RWPE2 (cell line): ENCODE data around the gene ODAD3.
"Not testable (repeated sequence)": the region's sequence is repeated elsewhere in the genome, so short reads cannot be mapped to it uniquely, and the experiment has no call there.

Experiments used
- ATAC-seq: fragments of 200-7000 bp; cut with Tn5 transposase; 3 replicates; pipeline ENCODE4 v1.9.1; 2021; ENCODE audit warnings: low read depth
- DNase-seq: peaks from one replicate; pipeline ENCODE4 v3.0.0-alpha.2; 2020; ENCODE audit warnings: low spot score
- H3K27ac ChIP-seq: fragments of 450-650 bp; 2 replicates; pipeline ENCODE4 v1.5.1; 2017; ENCODE audit warnings: mild to moderate bottlenecking; ENCODE audit not compliant: poor library complexity, severe bottlenecking
- H3K27me3 ChIP-seq: fragments of 250-450 bp; sonication (Bioruptor Pico); 2 replicates; pipeline ENCODE4 v1.5.1; 2021; ENCODE audit warnings: mild to moderate bottlenecking, moderate library complexity; ENCODE audit not compliant: insufficient read depth, poor library complexity, severe bottlenecking
- H3K36me3 ChIP-seq: fragments of 250-450 bp; sonication (Bioruptor Pico); 2 replicates; pipeline ENCODE4 v1.5.1; 2020; ENCODE audit warnings: low read depth, mild to moderate bottlenecking, moderate library complexity
- H3K4me1 ChIP-seq: fragments of 250-450 bp; sonication (Bioruptor Pico); 2 replicates; pipeline ENCODE4 v1.5.1; 2021; ENCODE audit warnings: mild to moderate bottlenecking, moderate library complexity; ENCODE audit not compliant: insufficient read depth, poor library complexity, severe bottlenecking
- H3K4me3 ChIP-seq: fragments of 250-450 bp; sonication (Bioruptor Pico); 2 replicates; pipeline ENCODE4 v1.5.1; 2021; ENCODE audit warnings: mild to moderate bottlenecking, moderate library complexity; ENCODE audit not compliant: severe bottlenecking
- H3K9me3 ChIP-seq: fragments of 250-450 bp; sonication (Bioruptor Pico); 2 replicates; pipeline ENCODE4 v1.5.1; 2021; ENCODE audit warnings: mild to moderate bottlenecking, moderate library complexity; ENCODE audit not compliant: severe bottlenecking
- TF ChIP-seq, protein P1 (sequence below): fragments of 450-650 bp; IDR thresholded peaks from one replicate; pipeline ENCODE4 v1.5.1; 2017; ENCODE audit warnings: mild to moderate bottlenecking, moderate library complexity; ENCODE audit not compliant: poor library complexity, severe bottlenecking

Gene ODAD3

GRCh38 chr19:11382898-11383705, 51.8 kb downstream of the ODAD3 start:
- no peak overlapping the region for H3K27ac ChIP-seq
- H3K27me3 ChIP-seq: no peaks in the 10 kb centered on the region
- TF ChIP-seq, protein P1, sequence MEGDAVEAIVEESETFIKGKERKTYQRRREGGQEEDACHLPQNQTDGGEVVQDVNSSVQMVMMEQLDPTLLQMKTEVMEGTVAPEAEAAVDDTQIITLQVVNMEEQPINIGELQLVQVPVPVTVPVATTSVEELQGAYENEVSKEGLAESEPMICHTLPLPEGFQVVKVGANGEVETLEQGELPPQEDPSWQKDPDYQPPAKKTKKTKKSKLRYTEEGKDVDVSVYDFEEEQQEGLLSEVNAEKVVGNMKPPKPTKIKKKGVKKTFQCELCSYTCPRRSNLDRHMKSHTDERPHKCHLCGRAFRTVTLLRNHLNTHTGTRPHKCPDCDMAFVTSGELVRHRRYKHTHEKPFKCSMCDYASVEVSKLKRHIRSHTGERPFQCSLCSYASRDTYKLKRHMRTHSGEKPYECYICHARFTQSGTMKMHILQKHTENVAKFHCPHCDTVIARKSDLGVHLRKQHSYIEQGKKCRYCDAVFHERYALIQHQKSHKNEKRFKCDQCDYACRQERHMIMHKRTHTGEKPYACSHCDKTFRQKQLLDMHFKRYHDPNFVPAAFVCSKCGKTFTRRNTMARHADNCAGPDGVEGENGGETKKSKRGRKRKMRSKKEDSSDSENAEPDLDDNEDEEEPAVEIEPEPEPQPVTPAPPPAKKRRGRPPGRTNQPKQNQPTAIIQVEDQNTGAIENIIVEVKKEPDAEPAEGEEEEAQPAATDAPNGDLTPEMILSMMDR: peak; percentile 63
- peaks cover 13% of the 10 kb centered on the region for H3K4me1 ChIP-seq
- peak; percentile 67 for DNase-seq
- peaks cover 5% of the 10 kb centered on the region; the same call in 1 of the 2 replicates for H3K36me3 ChIP-seq
- peak; percentile 2; the same call in 1 of the 3 replicates for ATAC-seq
- peak overlapping the region; percentile 38 for H3K4me3 ChIP-seq
- no peaks in the 10 kb centered on the region for H3K9me3 ChIP-seq

DNA sequence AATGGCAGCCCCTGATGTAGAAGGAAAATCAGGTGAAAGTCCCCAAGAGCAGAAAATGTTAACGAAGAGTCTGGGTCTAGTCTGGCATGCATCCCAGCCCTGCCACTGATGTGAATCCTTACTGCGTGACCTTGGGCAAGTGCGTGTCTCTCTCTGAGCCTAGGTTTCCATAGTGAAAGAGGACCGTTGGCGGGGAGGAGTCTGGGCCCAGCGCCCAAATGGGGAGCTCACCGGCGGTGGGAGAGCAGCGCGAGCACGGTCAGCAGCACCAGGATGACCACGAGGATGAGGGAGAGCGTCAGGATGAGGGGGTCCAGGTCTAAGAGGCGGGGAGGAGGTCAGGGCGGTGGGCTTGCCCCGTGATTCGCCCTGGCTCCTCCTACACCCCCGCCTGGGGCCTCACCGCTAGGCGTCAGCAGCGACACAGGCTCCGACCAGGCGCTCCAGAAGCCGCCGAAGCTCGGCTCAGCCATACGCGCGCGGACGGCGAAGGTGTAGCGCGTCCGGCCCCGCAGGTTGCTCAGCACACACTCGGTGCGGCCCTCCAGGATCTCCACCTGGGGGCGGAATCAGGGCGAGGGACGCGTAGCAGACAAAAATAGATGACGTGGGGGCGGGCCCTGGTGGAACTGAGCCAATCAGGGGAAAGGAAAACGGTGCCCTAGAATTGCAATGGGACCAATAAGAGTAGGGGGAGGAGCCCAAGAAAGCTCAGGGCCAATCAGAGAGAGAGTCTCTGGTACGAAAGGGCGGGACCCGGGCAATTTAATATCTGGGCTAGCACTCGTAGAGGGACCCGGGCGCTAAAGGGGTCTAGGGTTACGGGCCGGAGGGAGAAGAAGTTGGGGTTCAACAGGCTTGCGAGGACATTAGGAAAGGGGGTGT, 54.0 kb downstream of the ODAD3 start:
- ATAC-seq: peak; percentile 75
- no peaks in the 10 kb centered on the region for H3K9me3 ChIP-seq
- H3K4me3 ChIP-seq: peak overlapping the region; percentile 38
- peaks cover 28% of the 10 kb centered on the region for H3K4me1 ChIP-seq
- H3K27me3 ChIP-seq: no peaks in the 10 kb centered on the region
- peak overlapping the region; percentile 72 for H3K27ac ChIP-seq
- H3K36me3 ChIP-seq: peaks cover 12% of the 10 kb centered on the region
- TF ChIP-seq, protein P1: peak; percentile 80
- DNase-seq: peak; percentile 97

DNA sequence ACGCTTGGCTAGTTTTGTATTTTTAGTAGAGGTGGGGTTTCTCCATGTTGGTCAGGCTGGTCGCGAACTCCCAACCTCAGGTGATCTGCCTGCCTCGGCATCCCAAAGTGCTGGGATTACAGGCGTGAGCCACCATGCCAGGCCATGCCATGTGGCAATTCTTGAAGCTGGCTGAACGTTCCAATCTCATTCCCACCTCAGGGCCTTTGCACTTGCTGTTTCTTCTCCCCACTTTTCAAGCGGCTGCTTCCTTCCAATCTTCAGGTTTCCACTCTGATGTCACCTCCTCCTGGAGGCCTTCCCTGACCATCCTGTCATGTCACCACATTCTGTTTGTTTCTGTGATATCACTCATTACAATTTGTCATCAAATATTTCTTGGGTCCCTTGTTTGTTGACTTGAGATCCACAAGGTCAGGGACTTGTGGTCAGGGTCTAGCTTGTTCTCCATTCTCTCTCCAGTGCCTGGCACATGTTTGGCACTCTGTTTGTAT, 55.0 kb downstream of the ODAD3 start:
- H3K4me1 ChIP-seq: peaks cover 30% of the 10 kb centered on the region
- DNase-seq (no peak), ATAC-seq (no peak)
- TF ChIP-seq, protein P1: no peak
- no peaks in the 10 kb centered on the region for H3K27me3 ChIP-seq
- peak overlapping the region; percentile 72 for H3K27ac ChIP-seq
- H3K36me3 ChIP-seq: peaks cover 12% of the 10 kb centered on the region
- H3K9me3 ChIP-seq: no peaks in the 10 kb centered on the region
- no peak overlapping the region for H3K4me3 ChIP-seq

- DNase-seq, H3K9me3 ChIP-seq, H3K27me3 ChIP-seq, H3K4me3 ChIP-seq, ATAC-seq: not testable (repeated sequence)
- Histone ChIP-seq H3K36me3 (peaks cover 12% of the 10 kb centered on the region), H3K27ac (peak overlapping the region; percentile 73), H3K4me1 (peaks cover 30% of the 10 kb centered on the region)
Observed at GRCh38 chr19:11379269-11379845, 55.6 kb downstream of the ODAD3 start.
